Stimulated activated CD4-positive, alpha-beta T cell treated with anti-CD3 and anti-CD28 coated beads, Interleukin-12 subunit alpha, Interleukin-12 subunit beta, amount 100 ng/mL, for 4 hours (primary cell): ENCODE data around the gene CHD3.

Source experiments
- DNase-seq: peaks from one replicate; pipeline ENCODE4 v3.0.0-alpha.2; 2020

The CHD3 gene

GRCh38 chr17:7888184-7888920 is at the start of gene CHD3:
CHD3 (plus strand) TSS chr17:7888789; CDS start chr17:7889001, 212 bp downstream.
- DNase-seq, result peak; percentile 58

DNA sequence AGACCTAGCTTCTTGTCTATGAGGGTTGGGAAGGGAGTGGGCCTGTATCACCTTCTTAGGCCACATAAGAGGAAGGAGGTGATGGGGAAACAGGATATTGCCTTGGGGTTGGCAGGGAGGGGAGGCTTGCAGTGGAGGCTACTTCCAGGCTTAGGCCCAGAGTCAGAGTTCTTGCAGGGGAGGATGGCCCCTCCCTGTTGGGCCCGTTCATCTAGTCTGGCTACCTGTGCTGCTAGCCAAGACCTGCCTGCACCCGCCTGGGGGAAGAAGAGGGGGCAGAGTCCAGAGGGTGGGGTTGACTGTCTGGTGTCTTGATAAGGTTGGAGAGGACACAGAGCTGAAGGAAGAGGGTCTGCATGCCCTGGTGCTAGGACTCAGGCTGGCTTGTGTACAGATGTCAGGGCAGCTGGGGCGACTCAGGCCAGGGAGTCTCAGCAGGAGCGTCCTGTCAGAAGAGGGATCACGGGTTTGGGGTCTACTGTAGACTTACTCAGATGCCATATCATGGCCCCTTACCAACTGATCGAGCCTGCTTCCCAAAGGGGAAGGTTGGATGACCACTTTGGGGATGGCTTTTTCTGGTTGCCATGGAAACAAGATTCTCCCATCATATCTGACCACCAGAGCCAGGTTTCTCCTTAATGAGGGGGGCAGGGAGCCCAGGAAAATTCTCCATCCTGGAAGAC is 49.3 kb upstream of the CHD3 start:
- no peak for DNase-seq

GRCh38 chr17:7839876-7840261 is 48.7 kb upstream of the CHD3 start:
- no peak for DNase-seq

- no peak for DNase-seq
These were observed 48.1 kb upstream of the CHD3 start for GRCh38 chr17:7840441-7840840.

- no peak for DNase-seq
These were observed 47.7 kb upstream of the CHD3 start for GRCh38 chr17:7840875-7841274.

- DNase-seq, result peak; percentile 92
These were observed 47.1 kb upstream of the CHD3 start for GRCh38 chr17:7841396-7841914.

GRCh38 chr17:7841915-7842379 is 46.6 kb upstream of the CHD3 start:
- peak; percentile 84 for DNase-seq

DNA sequence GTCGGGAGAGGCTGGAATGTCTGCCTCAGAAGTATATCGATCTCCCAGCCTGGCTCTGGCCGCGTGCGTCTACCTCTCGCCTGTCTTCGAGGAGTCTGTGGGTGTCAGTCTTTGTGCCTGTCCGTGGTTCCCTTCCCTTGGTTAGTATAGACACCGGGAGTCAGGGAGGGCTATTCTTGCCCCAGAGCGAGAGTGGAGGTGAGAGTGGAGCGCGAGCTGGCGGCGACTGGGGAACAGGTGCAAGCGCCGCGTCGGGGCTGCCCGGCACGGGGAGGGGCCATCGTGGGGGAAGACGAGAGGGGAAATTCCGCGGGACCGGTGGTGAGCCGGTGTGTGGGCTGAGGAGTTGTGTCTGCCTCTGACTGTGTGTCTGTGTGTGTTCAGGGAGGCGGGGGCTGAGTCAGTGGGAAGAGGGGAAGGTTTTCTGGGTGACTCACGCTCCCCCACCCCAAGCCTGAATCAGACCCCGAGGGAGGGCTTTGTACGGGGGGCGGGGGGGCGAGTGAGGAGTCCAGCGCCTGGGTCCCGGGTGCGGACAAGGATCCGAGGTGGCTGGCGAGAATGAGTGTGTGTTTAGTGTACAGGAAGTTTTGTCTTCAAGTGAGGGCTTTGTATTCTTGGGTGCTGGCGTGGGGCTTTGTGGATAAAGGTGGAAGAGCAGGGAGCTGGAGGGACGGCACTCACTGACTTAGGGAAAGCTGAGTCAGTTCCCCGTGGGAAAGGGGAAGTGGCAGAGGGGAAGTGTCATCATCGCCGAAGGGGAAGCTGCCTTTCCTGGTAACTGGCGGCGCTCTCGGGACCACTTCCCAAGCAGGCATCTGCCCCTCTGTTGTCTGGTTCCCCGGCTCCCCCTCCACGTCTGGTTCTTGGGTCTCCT is 46.0 kb upstream of the CHD3 start:
- DNase-seq, result peak; percentile 96

- DNase-seq, result no peak
These were observed 45.4 kb upstream of the CHD3 start for GRCh38 chr17:7843257-7843535.

GRCh38 chr17:7843536-7844291 is 44.9 kb upstream of the CHD3 start:
- peak; percentile 88 for DNase-seq

- DNase-seq, result peak; percentile 76
These were observed 44.1 kb upstream of the CHD3 start for GRCh38 chr17:7844292-7845154.

- no peak for DNase-seq
These were observed 43.1 kb upstream of the CHD3 start for GRCh38 chr17:7845359-7846062.

DNA sequence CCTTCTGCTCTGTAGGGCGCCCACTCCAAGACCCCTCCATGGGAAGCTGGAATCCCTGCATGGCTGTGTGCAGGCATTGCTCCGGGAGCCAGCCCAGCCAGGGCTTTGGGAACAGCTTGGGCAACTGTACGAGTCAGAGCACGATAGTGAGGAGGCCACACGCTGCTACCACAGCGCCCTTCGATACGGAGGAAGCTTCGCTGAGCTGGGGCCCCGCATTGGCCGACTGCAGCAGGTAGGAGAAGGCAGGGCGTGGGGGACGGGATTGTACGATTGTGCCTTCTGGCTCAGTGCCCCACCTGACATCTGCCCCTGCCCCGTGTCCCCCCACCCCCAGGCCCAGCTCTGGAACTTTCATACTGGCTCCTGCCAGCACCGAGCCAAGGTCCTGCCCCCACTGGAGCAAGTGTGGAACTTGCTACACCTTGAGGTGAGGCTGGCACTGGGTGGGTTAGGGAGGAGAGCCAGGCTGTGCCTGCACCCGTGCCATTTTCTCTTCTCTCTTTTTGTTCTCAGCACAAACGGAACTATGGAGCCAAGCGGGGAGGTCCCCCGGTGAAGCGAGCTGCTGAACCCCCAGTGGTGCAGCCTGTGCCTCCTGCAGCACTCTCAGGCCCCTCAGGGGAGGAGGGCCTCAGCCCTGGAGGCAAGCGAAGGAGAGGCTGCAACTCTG is 42.4 kb upstream of the CHD3 start:
- DNase-seq, result no peak

- DNase-seq, result no peak
These were observed 41.6 kb upstream of the CHD3 start for GRCh38 chr17:7846765-7847661.

GRCh38 chr17:7848131-7848579 is 40.4 kb upstream of the CHD3 start:
- DNase-seq, result no peak

GRCh38 chr17:7848739-7849129 is 39.9 kb upstream of the CHD3 start:
- no peak for DNase-seq

DNA sequence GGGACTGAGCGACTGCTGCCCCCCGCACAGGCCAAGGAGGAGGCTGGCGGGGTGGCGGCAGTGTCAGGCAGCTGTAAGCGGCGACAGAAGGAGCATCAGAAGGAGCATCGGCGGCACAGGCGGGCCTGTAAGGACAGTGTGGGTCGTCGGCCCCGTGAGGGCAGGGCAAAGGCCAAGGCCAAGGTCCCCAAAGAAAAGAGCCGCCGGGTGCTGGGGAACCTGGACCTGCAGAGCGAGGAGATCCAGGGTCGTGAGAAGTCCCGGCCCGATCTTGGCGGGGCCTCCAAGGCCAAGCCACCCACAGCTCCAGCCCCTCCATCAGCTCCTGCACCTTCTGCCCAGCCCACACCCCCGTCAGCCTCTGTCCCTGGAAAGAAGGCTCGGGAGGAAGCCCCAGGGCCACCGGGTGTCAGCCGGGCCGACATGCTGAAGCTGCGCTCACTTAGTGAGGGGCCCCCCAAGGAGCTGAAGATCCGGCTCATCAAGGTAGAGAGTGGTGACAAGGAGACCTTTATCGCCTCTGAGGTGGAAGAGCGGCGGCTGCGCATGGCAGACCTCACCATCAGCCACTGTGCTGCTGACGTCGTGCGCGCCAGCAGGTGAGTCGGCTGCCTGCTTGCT is 39.3 kb upstream of the CHD3 start:
- DNase-seq, result no peak

GRCh38 chr17:7849751-7850504 is 38.7 kb upstream of the CHD3 start:
- no peak for DNase-seq
